Large intestine (tissue), 12 donors: ENCODE data around the gene FECH. TPM values are rescaled to one million over a fixed set of nuclear protein-coding genes. Genes with fewer than 3 reads are reported as not detected.

ENCODE experiments used
- DNase-seq, 2 donors: peaks; one replicate each; pipeline versions ENCODE4 v3.0.0 to v3.0.0-alpha.2; 2013
- H3K27ac ChIP-seq: one replicate; pipeline ENCODE4 v1.5.1; 2013; ENCODE audit warnings: low read length
- H3K27me3 ChIP-seq: 2 replicates; pipeline ENCODE4 v1.6.1; 2013; ENCODE audit warnings: low read length; ENCODE audit not compliant: control insufficient read depth, insufficient read depth
- H3K36me3 ChIP-seq: 2 replicates; pipeline ENCODE4 v1.6.1; 2013; ENCODE audit warnings: low read length; ENCODE audit not compliant: control insufficient read depth, insufficient read depth
- H3K4me1 ChIP-seq: one replicate; pipeline ENCODE4 v1.6.1; 2013; ENCODE audit warnings: low read length; ENCODE audit not compliant: control insufficient read depth, insufficient read depth
- H3K4me3 ChIP-seq: one replicate; pipeline ENCODE4 v1.5.1; 2013; ENCODE audit warnings: low read length
- H3K9me3 ChIP-seq: one replicate; pipeline ENCODE4 v1.6.1; 2013; ENCODE audit warnings: mild to moderate bottlenecking, low read depth, low read length, moderate library complexity; ENCODE audit not compliant: control insufficient read depth
- WGBS: methylation state at CpG from one replicate; pipeline ENCODE4 v1.1.5; 2013; ENCODE audit warnings: low lambda C conversion rate; ENCODE audit not compliant: insufficient coverage; 5-methylcytosine and 5-hydroxymethylcytosine counted together
- long read RNA-seq, 11 donors: transcript quantifications; one replicate each; lab custom pipeline, GENCODE V29; 2026
- polyA plus RNA-seq: library from polyadenylated mRNA; unstranded; fragments of 120-200 nt; gene quantifications from one replicate; pipeline ENCODE4 v1.2.1, GENCODE V29; 2013

The FECH gene
- polyA plus RNA-seq: 20.0 TPM
- long read RNA-seq, donor 1, partial matches to known transcripts: 0 of 3 reads
- long read RNA-seq, donor 1, other reads (novel, unspliced or antisense): 0 of 3 reads
- long read RNA-seq, donor 2, transcript FECH-201 (11 exons, 3,853 nt): major isoform, 6 of 7 reads
- long read RNA-seq, donor 2, partial matches to known transcripts: 0 of 7 reads
- long read RNA-seq, donor 2, other reads (novel, unspliced or antisense): 0 of 7 reads
- long read RNA-seq, donor 3: 0 reads
- long read RNA-seq, donor 4, partial matches to known transcripts: 0 of 1 reads
- long read RNA-seq, donor 4, other reads (novel, unspliced or antisense): 0 of 1 reads
- long read RNA-seq, donor 5, transcript FECH-201 (11 exons, 3,853 nt): major isoform, 7 of 8 reads
- long read RNA-seq, donor 5, partial matches to known transcripts: 0 of 8 reads
- long read RNA-seq, donor 5, other reads (novel, unspliced or antisense): 0 of 8 reads
- long read RNA-seq, donor 6, transcript FECH-201 (11 exons, 3,853 nt): major isoform, 7 of 13 reads
- long read RNA-seq, donor 6, partial matches to known transcripts: 5 of 13 reads
- long read RNA-seq, donor 6, other reads (novel, unspliced or antisense): 0 of 13 reads
- long read RNA-seq, donor 7, partial matches to known transcripts: 0 of 3 reads
- long read RNA-seq, donor 7, other reads (novel, unspliced or antisense): 0 of 3 reads
- long read RNA-seq, donor 8, transcript FECH-201 (11 exons, 3,853 nt): major isoform, 6 of 8 reads
- long read RNA-seq, donor 8, partial matches to known transcripts: 0 of 8 reads
- long read RNA-seq, donor 8, other reads (novel, unspliced or antisense): 0 of 8 reads
- long read RNA-seq, donor 9, partial matches to known transcripts: 0 of 4 reads
- long read RNA-seq, donor 9, other reads (novel, unspliced or antisense): 0 of 4 reads
- long read RNA-seq, donor 10, transcript FECH-201 (11 exons, 3,853 nt): major isoform, 5 of 5 reads
- long read RNA-seq, donor 10, partial matches to known transcripts: 0 of 5 reads
- long read RNA-seq, donor 10, other reads (novel, unspliced or antisense): 0 of 5 reads
- long read RNA-seq, donor 11, partial matches to known transcripts: 0 of 5 reads
- long read RNA-seq, donor 11, other reads (novel, unspliced or antisense): 0 of 5 reads

GRCh38 chr18:57586251-57587049, at the start of gene FECH:
FECH (minus strand) TSS chr18:57586702; CDS start chr18:57586620, 82 bp downstream.
- H3K4me1 ChIP-seq: peaks cover 7% of the 10 kb centered on the region
- no peaks in the 10 kb centered on the region for H3K9me3 ChIP-seq
- peak within 1 kb of the TSS; percentile 53 for H3K4me3 ChIP-seq
- peak; percentile 64 to 83 for DNase-seq
- peak within 1 kb of the TSS; percentile 32 for H3K27ac ChIP-seq
- peaks cover 2% of the 10 kb centered on the region for H3K36me3 ChIP-seq
- H3K27me3 ChIP-seq: no peaks in the 10 kb centered on the region
- WGBS: no CpG with 5 or more reads among the region's 80 CpGs

GRCh38 chr18:57635003-57635822, 48.7 kb upstream of the FECH start:
- Histone ChIP-seq H3K36me3 (no peaks in the 10 kb centered on the region), H3K27ac (no peak overlapping the region), H3K9me3 (no peaks in the 10 kb centered on the region), H3K4me1 (peaks cover 4% of the 10 kb centered on the region), H3K27me3 (no peaks in the 10 kb centered on the region), H3K4me3 (no peak overlapping the region)
- WGBS: no CpG with 5 or more reads among the region's 4 CpGs
- DNase-seq: no peak

GRCh38 chr18:57631697-57632096, 45.2 kb upstream of the FECH start:
- Histone ChIP-seq H3K9me3 (no peaks in the 10 kb centered on the region), H3K4me3 (no peak overlapping the region), H3K4me1 (peaks cover 4% of the 10 kb centered on the region), H3K27me3 (no peaks in the 10 kb centered on the region), H3K36me3 (no peaks in the 10 kb centered on the region), H3K27ac (no peak overlapping the region)
- DNase-seq: no peak
- 80% methylated on average over 2 of the region's 2 CpGs for WGBS

GRCh38 chr18:57630754-57631595, 44.5 kb upstream of the FECH start:
- H3K4me1 ChIP-seq: peaks cover 4% of the 10 kb centered on the region
- peak overlapping the region; percentile 73 for H3K4me3 ChIP-seq
- no peaks in the 10 kb centered on the region for H3K9me3 ChIP-seq
- whole genome bisulfite sequencing: 91% methylated on average over 3 of the region's 13 CpGs
- H3K36me3 ChIP-seq: no peaks in the 10 kb centered on the region
- H3K27ac ChIP-seq: peak overlapping the region; percentile 62
- no peaks in the 10 kb centered on the region for H3K27me3 ChIP-seq
- no peak for DNase-seq

- Histone ChIP-seq H3K27me3 (no peaks in the 10 kb centered on the region), H3K27ac (peak overlapping the region; percentile 62), H3K4me1 (peaks cover 4% of the 10 kb centered on the region), H3K4me3 (peak overlapping the region; percentile 73), H3K36me3 (no peaks in the 10 kb centered on the region), H3K9me3 (no peaks in the 10 kb centered on the region)
- DNase-seq: peak; percentile 94 to 96
- WGBS: no CpG with 5 or more reads among the region's 52 CpGs
Observed at GRCh38 chr18:57630002-57630753, 43.7 kb upstream of the FECH start.

- no peaks in the 10 kb centered on the region for H3K27me3 ChIP-seq
- WGBS: no CpG with 5 or more reads among the region's 9 CpGs
- H3K9me3 ChIP-seq: no peaks in the 10 kb centered on the region
- no peaks in the 10 kb centered on the region for H3K36me3 ChIP-seq
- peaks cover 4% of the 10 kb centered on the region for H3K4me1 ChIP-seq
- no peak overlapping the region for H3K27ac ChIP-seq
- no peak for DNase-seq
- H3K4me3 ChIP-seq: peak overlapping the region; percentile 73
Observed at GRCh38 chr18:57629422-57629821, 42.9 kb upstream of the FECH start.

- H3K27me3 ChIP-seq: no peaks in the 10 kb centered on the region
- peaks cover 2% of the 10 kb centered on the region for H3K9me3 ChIP-seq
- no peak for DNase-seq
- no peak overlapping the region for H3K4me3 ChIP-seq
- no peaks in the 10 kb centered on the region for H3K36me3 ChIP-seq
- no peak overlapping the region for H3K27ac ChIP-seq
- peaks cover 4% of the 10 kb centered on the region for H3K4me1 ChIP-seq
- WGBS: no CpG with 5 or more reads among the region's 5 CpGs
Observed at GRCh38 chr18:57627488-57627887, 41.0 kb upstream of the FECH start.

- no CpG with 5 or more reads among the region's 4 CpGs for WGBS
- Histone ChIP-seq H3K9me3 (peaks cover 2% of the 10 kb centered on the region), H3K36me3 (peaks cover 1% of the 10 kb centered on the region), H3K27ac (no peak overlapping the region), H3K4me3 (no peak overlapping the region), H3K27me3 (no peaks in the 10 kb centered on the region), H3K4me1 (peaks cover 5% of the 10 kb centered on the region)
- DNase-seq: no peak
Observed at GRCh38 chr18:57624988-57625387, 38.5 kb upstream of the FECH start.
